SU-DHL-6 (cell line): ENCODE measurements around the gene CAP2.

Experiments used
- H2AFZ ChIP-seq: fragments of 200-600 bp; sonication (generic); 2 replicates; pipeline ENCODE4 v1.6.1; 2014; ENCODE audit warnings: low read depth, mild to moderate bottlenecking, moderate library complexity, mixed read lengths, antibody characterized with exemption, low read length; ENCODE audit not compliant: severe bottlenecking
- H3F3A ChIP-seq: fragments of 200-600 bp; shearing (Covaris generic); 2 replicates; pipeline ENCODE4 v1.6.0; 2016; ENCODE audit warnings: antibody characterized with exemption, mild to moderate bottlenecking; ENCODE audit not compliant: insufficient read depth
- H3K27ac ChIP-seq: fragments of 200-600 bp; sonication (generic); 2 replicates; pipeline ENCODE4 v1.5.1; 2016; ENCODE audit warnings: low read depth, mild to moderate bottlenecking, low read length, moderate library complexity, mixed read lengths
- H3K27me3 ChIP-seq: fragments of 200-600 bp; sonication (generic), shearing (Covaris generic); 2 replicates; pipeline ENCODE4 v1.6.0; 2014; ENCODE audit warnings: mild to moderate bottlenecking, low read length
- H3K36me3 ChIP-seq: fragments of 200-600 bp; sonication (generic); 2 replicates; pipeline ENCODE4 v1.6.1; 2014; ENCODE audit warnings: mild to moderate bottlenecking, low read length, mixed read lengths
- H3K4me2 ChIP-seq: fragments of 300-600, 200-600 bp; shearing (Covaris generic), sonication (generic); 2 replicates; pipeline ENCODE4 v1.6.0; 2014; ENCODE audit warnings: low read length, low read depth, mild to moderate bottlenecking; ENCODE audit not compliant: poor library complexity, severe bottlenecking
- H3K4me3 ChIP-seq: fragments of 200-600 bp; sonication (generic); 2 replicates; pipeline ENCODE4 v1.5.1; 2014; ENCODE audit warnings: antibody characterized with exemption, low read length, mild to moderate bottlenecking, mixed read lengths; ENCODE audit not compliant: insufficient read depth, poor library complexity, severe bottlenecking
- H3K79me2 ChIP-seq: fragments of 200-600 bp; sonication (generic); 2 replicates; pipeline ENCODE4 v1.6.1; 2014; ENCODE audit warnings: mild to moderate bottlenecking, low read length, moderate library complexity; ENCODE audit not compliant: insufficient read depth
- H3K9ac ChIP-seq: fragments of 200-600 bp; sonication (generic); 2 replicates; pipeline ENCODE4 v1.7.0; 2014; ENCODE audit warnings: mild to moderate bottlenecking, low read length
- H3K9me2 ChIP-seq: fragments of 200-600 bp; sonication (generic); replicated peaks from 2 replicates; pipeline ENCODE4 v1.6.1; 2014; ENCODE audit warnings: low read length; ENCODE audit not compliant: insufficient read depth
- H3K9me3 ChIP-seq: fragments of 200-600 bp; sonication (generic); 2 replicates; pipeline ENCODE4 v1.6.1; 2014; ENCODE audit warnings: low read length, mixed read lengths; ENCODE audit not compliant: insufficient read depth
- H4K20me1 ChIP-seq: fragments of 200-600 bp; sonication (generic); 2 replicates; pipeline ENCODE4 v1.6.1; 2014; ENCODE audit warnings: low read depth, mild to moderate bottlenecking, antibody characterized with exemption, low read length, moderate library complexity, mixed read lengths
- CTCF ChIP-seq: fragments of 200-600 bp; sonication (generic); IDR thresholded peaks from one replicate; pipeline ENCODE4 v1.5.1; 2017; ENCODE audit warnings: antibody characterized with exemption, mild to moderate bottlenecking, low read length, moderate library complexity; ENCODE audit not compliant: insufficient read depth, poor library complexity, severe bottlenecking
- EZH2phosphoT487 ChIP-seq: fragments of 200-600 bp; sonication (generic), shearing (Covaris generic); conservative IDR thresholded peaks from 2 replicates; pipeline ENCODE4 v1.6.1; 2018; ENCODE audit warnings: mild to moderate bottlenecking, antibody characterized with exemption, low read length, moderate library complexity, mixed read lengths

The CAP2 gene

GRCh38 chr6:17491416-17492142 is 98.2 kb downstream of the CAP2 start:
- H4K20me1 ChIP-seq = no peaks in the 10 kb centered on the region
- H3K36me3 ChIP-seq = no peaks in the 10 kb centered on the region
- H3K79me2 ChIP-seq = no peaks in the 10 kb centered on the region
- no peaks in the 10 kb centered on the region for H3F3A ChIP-seq
- H3K9me3 ChIP-seq = no peaks in the 10 kb centered on the region
- H3K9ac ChIP-seq = no peak overlapping the region
- H3K9me2 ChIP-seq = no peaks in the 10 kb centered on the region
- no peak overlapping the region for H2AFZ ChIP-seq
- H3K4me2 ChIP-seq = no peak overlapping the region
- no peaks in the 10 kb centered on the region for H3K27me3 ChIP-seq
- TF ChIP-seq EZH2phosphoT487 (no peak), CTCF (no peak)
- no peak overlapping the region for H3K27ac ChIP-seq
- no peak overlapping the region for H3K4me3 ChIP-seq

- no peak overlapping the region for H3K4me2 ChIP-seq
- H4K20me1 ChIP-seq = no peaks in the 10 kb centered on the region
- no peaks in the 10 kb centered on the region for H3K27me3 ChIP-seq
- no peak overlapping the region for H3K27ac ChIP-seq
- no peaks in the 10 kb centered on the region for H3K79me2 ChIP-seq
- H3F3A ChIP-seq = no peaks in the 10 kb centered on the region
- no peaks in the 10 kb centered on the region for H3K9me2 ChIP-seq
- H3K4me3 ChIP-seq = no peak overlapping the region
- no peaks in the 10 kb centered on the region for H3K36me3 ChIP-seq
- no peak overlapping the region for H3K9ac ChIP-seq
- H2AFZ ChIP-seq = no peak overlapping the region
- H3K9me3 ChIP-seq = no peaks in the 10 kb centered on the region
- TF ChIP-seq CTCF (no peak), EZH2phosphoT487 (no peak)
Measured at GRCh38 chr6:17492350-17492749, 99.0 kb downstream of the CAP2 start.

GRCh38 chr6:17493286-17493685 is 99.9 kb downstream of the CAP2 start:
- Histone ChIP-seq H3K9me2 (no peaks in the 10 kb centered on the region), H3F3A (no peaks in the 10 kb centered on the region), H3K4me3 (no peak overlapping the region), H3K79me2 (no peaks in the 10 kb centered on the region), H3K9me3 (no peaks in the 10 kb centered on the region), H3K27ac (no peak overlapping the region), H3K4me2 (no peak overlapping the region), H3K36me3 (no peaks in the 10 kb centered on the region), H2AFZ (no peak overlapping the region), H3K27me3 (no peaks in the 10 kb centered on the region), H4K20me1 (no peaks in the 10 kb centered on the region), H3K9ac (no peak overlapping the region)
- TF ChIP-seq CTCF (no peak), EZH2phosphoT487 (no peak)
